Measurements from ENCODE around the gene DAB2.

The DAB2 gene

GRCh38 chr5:39424736-39425637, at the start of gene DAB2:
Gene DAB2 (minus strand): TSS chr5:39424980. CDS start chr5:39394320, 30,660 bp downstream.
- peak; percentile 49 for DNase-seq

GRCh38 chr5:39473156-39473775, 48.5 kb upstream of the DAB2 start:
- no peak for DNase-seq

GRCh38 chr5:39471836-39472508, 47.2 kb upstream of the DAB2 start:
- no peak for DNase-seq

GRCh38 chr5:39470811-39471210, 46.0 kb upstream of the DAB2 start:
- DNase-seq, result no peak

- no peak for DNase-seq
These were observed 45.1 kb upstream of the DAB2 start for GRCh38 chr5:39469777-39470415.

GRCh38 chr5:39469176-39469575, 44.4 kb upstream of the DAB2 start:
- no peak for DNase-seq

- DNase-seq, result no peak
These were observed 42.1 kb upstream of the DAB2 start for GRCh38 chr5:39466846-39467245.

GRCh38 chr5:39465843-39466242, 41.1 kb upstream of the DAB2 start:
- no peak for DNase-seq

- no peak for DNase-seq
These were observed 40.3 kb upstream of the DAB2 start for GRCh38 chr5:39465097-39465496.

GRCh38 chr5:39464088-39464487, 39.3 kb upstream of the DAB2 start:
- no peak for DNase-seq

GRCh38 chr5:39462211-39462610, 37.4 kb upstream of the DAB2 start:
- DNase-seq, result no peak

GRCh38 chr5:39461007-39461682, 36.4 kb upstream of the DAB2 start:
- no peak for DNase-seq

GRCh38 chr5:39459907-39460306, 35.1 kb upstream of the DAB2 start:
- no peak for DNase-seq

GRCh38 chr5:39459071-39459470, 34.3 kb upstream of the DAB2 start:
- no peak for DNase-seq

- no peak for DNase-seq
These were observed 30.9 kb upstream of the DAB2 start for GRCh38 chr5:39455645-39456044.

GRCh38 chr5:39453606-39454005, 28.8 kb upstream of the DAB2 start:
- no peak for DNase-seq

GRCh38 chr5:39452846-39453245, 28.1 kb upstream of the DAB2 start:
- no peak for DNase-seq

GRCh38 chr5:39451276-39451941, 26.6 kb upstream of the DAB2 start:
- no peak for DNase-seq

- no peak for DNase-seq
These were observed 25.7 kb upstream of the DAB2 start for GRCh38 chr5:39450487-39450886.

GRCh38 chr5:39449591-39449990, 24.8 kb upstream of the DAB2 start:
- DNase-seq, result no peak

GRCh38 chr5:39448506-39449128, 23.8 kb upstream of the DAB2 start:
- no peak for DNase-seq

- DNase-seq, result no peak
These were observed 23.2 kb upstream of the DAB2 start for GRCh38 chr5:39447968-39448367.

Measured in activated naive CD4-positive, alpha-beta T cell treated with anti-CD3 and anti-CD28 coated beads, Interleukin-2, amount 50 U/mL, for 16 hours (primary cell).